MM.1S (cell line): ENCODE data around the gene SLC23A1.

ENCODE experiments used
- DNase-seq: peaks from one replicate; pipeline ENCODE4 v3.0.0-alpha.2; 2015
- H2AFZ ChIP-seq: fragments of 300-600 bp; sonication (generic); 2 replicates; pipeline ENCODE4 v1.6.0; 2016; ENCODE audit warnings: antibody characterized with exemption, low read length
- H3F3A ChIP-seq: fragments of 300-600 bp; sonication (generic); 2 replicates; pipeline ENCODE4 v1.6.1; 2016; ENCODE audit warnings: mild to moderate bottlenecking, antibody characterized with exemption, low read length, moderate library complexity, mixed read lengths; ENCODE audit not compliant: insufficient read depth
- H3K27ac ChIP-seq: fragments of 300-600 bp; sonication (generic); 2 replicates; pipeline ENCODE4 v1.5.1; 2016; ENCODE audit warnings: mild to moderate bottlenecking, low read length
- H3K27me3 ChIP-seq: fragments of 300-600 bp; sonication (generic); replicated peaks from 2 replicates; pipeline ENCODE4 v1.6.0; 2016; ENCODE audit warnings: low read length; ENCODE audit not compliant: insufficient read depth
- H3K36me3 ChIP-seq: fragments of 300-600 bp; sonication (generic); replicated peaks from 2 replicates; pipeline ENCODE4 v1.6.1; 2016; ENCODE audit warnings: mild to moderate bottlenecking, low read length, mixed read lengths; ENCODE audit not compliant: insufficient read depth
- H3K4me1 ChIP-seq: fragments of 300-600 bp; sonication (generic); 2 replicates; pipeline ENCODE4 v1.6.1; 2016; ENCODE audit warnings: low read length, mixed read lengths
- H3K4me2 ChIP-seq: fragments of 300-600 bp; sonication (generic); 2 replicates; pipeline ENCODE4 v1.6.0; 2016; ENCODE audit warnings: low read depth, low read length
- H3K4me3 ChIP-seq: fragments of 300-600 bp; sonication (generic); 2 replicates; pipeline ENCODE4 v1.5.1; 2016; ENCODE audit warnings: low read length, mixed read lengths
- H3K79me2 ChIP-seq: fragments of 300-600 bp; sonication (generic); 2 replicates; pipeline ENCODE4 v1.6.1; 2016; ENCODE audit warnings: mixed run types, low read length, mixed read lengths
- H3K9ac ChIP-seq: fragments of 300-600 bp; sonication (generic); 2 replicates; pipeline ENCODE4 v1.6.1; 2016; ENCODE audit warnings: low read length, mixed read lengths
- H3K9me2 ChIP-seq: fragments of 300-600 bp; sonication (generic); replicated peaks from 2 replicates; pipeline ENCODE4 v1.6.1; 2016; ENCODE audit warnings: mild to moderate bottlenecking, low read length, mixed read lengths; ENCODE audit not compliant: insufficient read depth
- H3K9me3 ChIP-seq: fragments of 300-600 bp; sonication (generic); replicated peaks from 2 replicates; pipeline ENCODE4 v1.6.1; 2016; ENCODE audit warnings: mild to moderate bottlenecking, low read length, mixed read lengths; ENCODE audit not compliant: insufficient read depth
- H4K20me1 ChIP-seq: fragments of 300-600 bp; sonication (generic); 2 replicates; pipeline ENCODE4 v1.6.1; 2016; ENCODE audit warnings: mild to moderate bottlenecking, low read length, moderate library complexity, mixed read lengths; ENCODE audit not compliant: insufficient read depth
- EZH2 ChIP-seq: fragments of 300-600 bp; sonication (generic); optimal IDR thresholded peaks from 2 replicates; pipeline ENCODE3; 2017; ENCODE audit warnings: low read depth, mild to moderate bottlenecking, antibody characterized with exemption, low read length, mixed read lengths
- EZH2phosphoT487 ChIP-seq: fragments of 300-600 bp; sonication (generic); IDR thresholded peaks from 2 replicates; pipeline ENCODE4 v1.6.1; 2018; ENCODE audit warnings: antibody characterized with exemption, low read length
- TF ChIP-seq, protein P1 (sequence below): fragments of 300-600 bp; sonication (generic); IDR thresholded peaks from 2 replicates; pipeline ENCODE4 v1.5.1; 2016; ENCODE audit warnings: antibody characterized with exemption, low read length, mixed read lengths

Gene SLC23A1

DNA sequence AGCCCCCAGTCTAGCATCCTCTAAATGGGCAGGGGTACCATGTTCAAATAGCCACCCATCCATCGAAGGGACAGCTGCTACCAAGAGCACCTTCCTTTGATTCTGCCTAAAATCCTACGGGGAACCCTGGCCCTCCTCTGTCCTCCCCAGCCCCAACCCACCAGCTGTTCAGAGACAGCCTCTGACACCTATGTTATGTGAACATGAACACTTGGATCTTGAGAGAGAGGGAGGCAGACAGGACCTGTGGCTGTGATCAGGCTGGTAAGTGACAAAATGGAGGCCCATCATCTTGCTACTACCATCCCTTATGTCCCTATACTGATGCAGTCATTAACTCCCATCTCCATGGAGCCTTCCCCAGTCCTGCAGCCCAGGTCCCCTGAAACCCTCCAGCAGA is 8.2 kb downstream of the SLC23A1 start:
- no peaks in the 10 kb centered on the region for H3K27me3 ChIP-seq
- no peak for DNase-seq
- no peaks in the 10 kb centered on the region for H3K79me2 ChIP-seq
- no peak overlapping the region for H3K4me3 ChIP-seq
- no peaks in the 10 kb centered on the region for H3K9me3 ChIP-seq
- no peak overlapping the region for H3K4me2 ChIP-seq
- H3F3A ChIP-seq = no peaks in the 10 kb centered on the region
- TF ChIP-seq EZH2phosphoT487 = no peak
- TF ChIP-seq, protein P1, sequence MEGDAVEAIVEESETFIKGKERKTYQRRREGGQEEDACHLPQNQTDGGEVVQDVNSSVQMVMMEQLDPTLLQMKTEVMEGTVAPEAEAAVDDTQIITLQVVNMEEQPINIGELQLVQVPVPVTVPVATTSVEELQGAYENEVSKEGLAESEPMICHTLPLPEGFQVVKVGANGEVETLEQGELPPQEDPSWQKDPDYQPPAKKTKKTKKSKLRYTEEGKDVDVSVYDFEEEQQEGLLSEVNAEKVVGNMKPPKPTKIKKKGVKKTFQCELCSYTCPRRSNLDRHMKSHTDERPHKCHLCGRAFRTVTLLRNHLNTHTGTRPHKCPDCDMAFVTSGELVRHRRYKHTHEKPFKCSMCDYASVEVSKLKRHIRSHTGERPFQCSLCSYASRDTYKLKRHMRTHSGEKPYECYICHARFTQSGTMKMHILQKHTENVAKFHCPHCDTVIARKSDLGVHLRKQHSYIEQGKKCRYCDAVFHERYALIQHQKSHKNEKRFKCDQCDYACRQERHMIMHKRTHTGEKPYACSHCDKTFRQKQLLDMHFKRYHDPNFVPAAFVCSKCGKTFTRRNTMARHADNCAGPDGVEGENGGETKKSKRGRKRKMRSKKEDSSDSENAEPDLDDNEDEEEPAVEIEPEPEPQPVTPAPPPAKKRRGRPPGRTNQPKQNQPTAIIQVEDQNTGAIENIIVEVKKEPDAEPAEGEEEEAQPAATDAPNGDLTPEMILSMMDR = no peak
- TF ChIP-seq EZH2 = no peak
- H4K20me1 ChIP-seq = no peaks in the 10 kb centered on the region
- H2AFZ ChIP-seq = no peak overlapping the region
- no peak overlapping the region for H3K27ac ChIP-seq
- H3K9ac ChIP-seq = no peak overlapping the region
- no peaks in the 10 kb centered on the region for H3K9me2 ChIP-seq
- no peaks in the 10 kb centered on the region for H3K36me3 ChIP-seq
- H3K4me1 ChIP-seq = no peaks in the 10 kb centered on the region

DNA sequence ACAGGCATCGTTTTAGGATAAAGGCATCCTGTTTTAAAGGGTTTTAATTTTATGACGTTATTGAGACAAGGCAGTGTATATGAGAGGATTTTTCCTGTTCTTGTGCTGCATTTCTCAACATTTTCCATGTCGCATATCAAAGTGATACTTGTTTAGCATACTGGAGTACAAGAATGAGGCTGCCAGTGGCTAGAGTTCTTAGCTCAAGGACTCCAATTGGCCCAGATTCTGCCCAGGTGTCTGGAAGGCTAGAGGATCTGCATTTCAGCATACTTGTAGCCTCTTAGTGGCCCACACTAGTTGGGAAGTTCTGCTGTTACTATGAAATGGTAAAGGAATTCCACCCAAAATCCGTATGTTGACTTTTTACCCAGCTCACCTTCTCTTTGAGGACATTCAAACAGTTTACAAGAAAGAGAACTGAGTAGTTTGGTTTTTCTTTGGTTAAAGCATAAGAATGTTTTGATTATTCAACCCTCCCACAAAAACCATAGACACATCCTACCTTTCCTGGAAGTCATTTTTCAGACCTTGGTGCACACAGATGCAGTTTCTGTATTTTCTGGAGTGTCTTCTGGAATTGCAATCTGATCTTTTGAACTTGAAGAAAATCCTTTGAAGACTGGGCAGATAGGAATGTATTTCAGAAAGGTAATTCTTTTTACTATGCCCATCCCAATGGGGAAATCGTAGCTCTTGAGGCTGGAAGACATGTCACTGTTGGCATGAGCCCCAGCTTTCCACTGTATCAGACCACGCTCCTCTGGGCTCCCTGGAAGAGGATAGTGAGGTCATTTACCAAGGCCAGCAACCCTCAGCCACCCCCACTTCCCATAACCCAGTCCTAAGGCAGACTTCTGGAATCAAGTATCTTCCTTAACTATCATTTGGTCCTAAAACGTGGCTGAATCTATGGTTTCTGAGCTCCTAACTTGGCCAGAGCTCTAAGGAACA is 11.3 kb downstream of the SLC23A1 start:
- H3K4me1 ChIP-seq = no peaks in the 10 kb centered on the region
- H3K9me2 ChIP-seq = no peaks in the 10 kb centered on the region
- no peaks in the 10 kb centered on the region for H3K9me3 ChIP-seq
- no peaks in the 10 kb centered on the region for H3K79me2 ChIP-seq
- no peak overlapping the region for H3K4me3 ChIP-seq
- H4K20me1 ChIP-seq = no peaks in the 10 kb centered on the region; the same call in 1 of the 2 replicates
- DNase-seq = no peak
- no peak overlapping the region for H3K4me2 ChIP-seq
- no peak overlapping the region for H2AFZ ChIP-seq
- H3F3A ChIP-seq = no peaks in the 10 kb centered on the region; the same call in 1 of the 2 replicates
- no peak overlapping the region for H3K9ac ChIP-seq
- H3K27ac ChIP-seq = no peak overlapping the region
- no peaks in the 10 kb centered on the region for H3K27me3 ChIP-seq
- TF ChIP-seq, protein P1 = no peak
- TF ChIP-seq EZH2phosphoT487 (no peak), EZH2 (no peak)
- H3K36me3 ChIP-seq = peaks cover 5% of the 10 kb centered on the region; the same call in 1 of the 2 replicates

DNA sequence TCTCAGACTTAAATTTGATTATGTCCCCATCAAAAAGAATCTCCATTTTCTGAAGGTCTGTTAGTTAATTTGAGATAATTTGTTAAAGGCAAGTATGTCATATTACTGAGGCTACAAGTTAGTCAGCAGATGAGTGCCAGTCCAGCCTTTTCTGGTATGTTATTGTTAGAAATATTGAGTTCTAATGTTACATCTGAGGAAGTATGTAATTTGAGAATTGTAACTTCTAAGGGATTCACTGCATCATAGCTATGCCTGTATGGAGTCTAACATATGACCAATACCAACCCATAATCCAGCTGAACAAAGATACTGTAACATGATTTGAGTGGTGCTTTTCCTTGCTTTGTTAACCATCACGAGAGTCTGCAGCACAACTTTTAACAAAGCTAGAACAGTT is 13.9 kb downstream of the SLC23A1 start:
- TF ChIP-seq EZH2 (no peak), EZH2phosphoT487 (no peak)
- TF ChIP-seq, protein P1 = no peak
- Histone ChIP-seq H3K4me1 (no peaks in the 10 kb centered on the region), H3K9ac (no peak overlapping the region), H3K9me2 (no peaks in the 10 kb centered on the region), H2AFZ (no peak overlapping the region), H3K36me3 (peaks cover 8% of the 10 kb centered on the region; the same call in 1 of the 2 replicates), H3K27me3 (no peaks in the 10 kb centered on the region), H3K4me2 (no peak overlapping the region), H3F3A (no peaks in the 10 kb centered on the region; the same call in 1 of the 2 replicates), H3K27ac (no peak overlapping the region), H3K9me3 (no peaks in the 10 kb centered on the region), H3K79me2 (no peaks in the 10 kb centered on the region), H3K4me3 (no peak overlapping the region), H4K20me1 (no peaks in the 10 kb centered on the region; the same call in 1 of the 2 replicates)
- DNase-seq = no peak
